K562 (cell line): ENCODE results near the gene SGMS1. TPM values are rescaled to one million over a fixed set of nuclear protein-coding genes. Genes with fewer than 3 reads are reported as not detected.

ENCODE experiments used
- CBX3 ChIP-seq, 2 experiments: IDR thresholded peaks; 1 replicate in 1 of 2; 2 replicates in 1 of 2; pipeline ENCODE4 v1.6.1; 2012; ENCODE audit warnings: inconsistent platforms in 2 of 2, low read length in 2 of 2, borderline replicate concordance in 1 of 2, control low read depth in 1 of 2
- ELF4 ChIP-seq: fragments of 450-650 bp; formaldehyde crosslinking; IDR thresholded peaks from 2 replicates; pipeline ENCODE4 v1.4.0; 2022; ENCODE audit warnings: missing genetic modification characterization
- ETV1 ChIP-seq: fragments of 450-650 bp; conservative IDR thresholded peaks from 2 replicates; pipeline ENCODE4 v1.6.1; 2016; ENCODE audit warnings: missing genetic modification characterization, control low read depth, low read depth, missing compliant biosample characterization
- HDAC6 ChIP-seq: IDR thresholded peaks from 2 replicates; pipeline ENCODE4 v1.6.1; 2012; ENCODE audit warnings: low read depth, mild to moderate bottlenecking, control low read depth, inconsistent platforms, low read length, moderate library complexity
- IRF9 ChIP-seq: fragments of 450-650 bp; IDR thresholded peaks from 2 replicates; pipeline ENCODE4 v1.6.1; 2016; ENCODE audit warnings: missing biosample characterization, missing genetic modification characterization
- MBD2 ChIP-seq: sonication (generic); IDR thresholded peaks from 2 replicates; pipeline ENCODE4 v1.6.1; 2016; ENCODE audit warnings: low read depth, borderline replicate concordance
- NELFE ChIP-seq: IDR thresholded peaks from 2 replicates; pipeline ENCODE4 v1.6.1; 2011; ENCODE audit warnings: mild to moderate bottlenecking; ENCODE audit not compliant: insufficient read depth, insufficient read length
- NFYB ChIP-seq: IDR thresholded peaks from 2 replicates; pipeline ENCODE4 v1.6.1; 2011; ENCODE audit warnings: mild to moderate bottlenecking, moderate library complexity; ENCODE audit not compliant: insufficient read length; ENCODE audit errors: extremely low read depth
- RBM34 ChIP-seq: fragments of 200-400 bp; formaldehyde crosslinking; IDR thresholded peaks from 2 replicates; pipeline ENCODE4 v1.6.1; 2018; ENCODE audit warnings: low read length, borderline replicate concordance; ENCODE audit not compliant: insufficient read depth
- RHOXF2B ChIP-seq: fragments of 250-450 bp; sonication (Bioruptor Pico); conservative IDR thresholded peaks from 2 replicates; pipeline ENCODE4 v1.5.1; 2021
- ZBTB11 ChIP-seq, 3 experiments: fragments of 200-800 bp in 1 of 3; fragments of 250-450 bp in 1 of 3; fragments of 450-650 bp in 1 of 3; sonication (Bioruptor Pico) in 1 of 3; sonication (Bioruptor generic) in 1 of 3; formaldehyde crosslinking in 1 of 3; IDR thresholded peaks; 2 replicates each; pipeline versions ENCODE4 v1.6.1 to v1.8.0; 2016 to 2022; ENCODE audit warnings: mild to moderate bottlenecking in 2 of 3, missing genetic modification characterization in 2 of 3, missing compliant biosample characterization in 1 of 3, moderate library complexity in 1 of 3
- ZNF197 ChIP-seq: fragments of 200-800 bp; sonication (Bioruptor generic); IDR thresholded peaks from 2 replicates; pipeline ENCODE4 v1.6.1; 2016; ENCODE audit warnings: low read depth, missing genetic modification characterization, missing compliant biosample characterization
- ZNF217 ChIP-seq: sonication (generic); formaldehyde crosslinking; IDR thresholded peaks from 2 replicates; pipeline ENCODE4 v1.8.0; 2022; ENCODE audit warnings: mild to moderate bottlenecking, missing genetic modification reagents
- ZNF561 ChIP-seq: fragments of 450-650 bp; formaldehyde crosslinking; conservative IDR thresholded peaks from 2 replicates; pipeline ENCODE4 v1.4.0; 2020; ENCODE audit warnings: mild to moderate bottlenecking, moderate library complexity
- ZNF696 ChIP-seq: fragments of 250-450 bp; sonication (Bioruptor Pico); conservative IDR thresholded peaks from 2 replicates; pipeline ENCODE4 v1.4.0; 2020; ENCODE audit warnings: mild to moderate bottlenecking, moderate library complexity
- ZNF717 ChIP-seq: fragments of 250-450 bp; sonication (Bioruptor Pico); IDR thresholded peaks from 2 replicates; pipeline ENCODE4 v1.5.0; 2021
- ZNF75A ChIP-seq: fragments of 450-650 bp; formaldehyde crosslinking; IDR thresholded peaks from 2 replicates; pipeline ENCODE4 v1.4.0; 2020; ENCODE audit warnings: mild to moderate bottlenecking
- polyA plus RNA-seq, 8 experiments: library from polyadenylated mRNA; depleted of rRNA in 4 of 8; stranded (reverse) in 5 of 8; unstranded in 3 of 8; fragments of >200 nt; fragmentation: Nextera tagmentation in 2 of 8; fragmentation: Illumina TruSeq in 1 of 8; extraction: Ambion mirVana in 2 of 8; extraction: Trizol in 1 of 8; gene quantifications; 2 replicates each; pipeline versions ENCODE4 v1.2.1 to v1.2.3, GENCODE V29; 2011 to 2014; ENCODE audit warnings: inconsistent platforms in 1 of 8, missing spikeins in 1 of 8
- total RNA-seq, 7 experiments: library from RNA; depleted of rRNA in 6 of 7; stranded (reverse); fragments of >200 nt in 6 of 7; fragmentation: Illumina TruSeq in 2 of 7; extraction: Trizol in 2 of 7; gene quantifications; 2 replicates each; pipeline versions ENCODE4 v1.2.1 to v1.2.3, GENCODE V29; 2011 to 2021; ENCODE audit warnings: low replicate concordance in 1 of 7
- TF ChIP-seq, protein P1 (sequence below): fragments of 450-650 bp; IDR thresholded peaks from 2 replicates; pipeline ENCODE4 v1.6.1; 2016; ENCODE audit warnings: mild to moderate bottlenecking
- TF ChIP-seq, protein P2 (sequence below): sonication (generic); formaldehyde crosslinking; IDR thresholded peaks from 2 replicates; pipeline ENCODE4 v1.8.0; 2022; ENCODE audit warnings: mild to moderate bottlenecking, missing genetic modification reagents, borderline replicate concordance

SGMS1 gene
- total and polyA plus RNA-seq, 9 of the 15 experiments (the other 6 are each of a cell fraction or from before 2014, with no cell fraction given) = 22.6 to 232 (median 82.2) TPM

- TF ChIP-seq MBD2 = peak; percentile 54; the same call in 1 of the 2 replicates
- 0 out of 2 replicates have a peak, but pooled peaks have one; percentile 11 for TF ChIP-seq ZNF75A (CRISPR knock-in tag)
- TF ChIP-seq, protein P1, sequence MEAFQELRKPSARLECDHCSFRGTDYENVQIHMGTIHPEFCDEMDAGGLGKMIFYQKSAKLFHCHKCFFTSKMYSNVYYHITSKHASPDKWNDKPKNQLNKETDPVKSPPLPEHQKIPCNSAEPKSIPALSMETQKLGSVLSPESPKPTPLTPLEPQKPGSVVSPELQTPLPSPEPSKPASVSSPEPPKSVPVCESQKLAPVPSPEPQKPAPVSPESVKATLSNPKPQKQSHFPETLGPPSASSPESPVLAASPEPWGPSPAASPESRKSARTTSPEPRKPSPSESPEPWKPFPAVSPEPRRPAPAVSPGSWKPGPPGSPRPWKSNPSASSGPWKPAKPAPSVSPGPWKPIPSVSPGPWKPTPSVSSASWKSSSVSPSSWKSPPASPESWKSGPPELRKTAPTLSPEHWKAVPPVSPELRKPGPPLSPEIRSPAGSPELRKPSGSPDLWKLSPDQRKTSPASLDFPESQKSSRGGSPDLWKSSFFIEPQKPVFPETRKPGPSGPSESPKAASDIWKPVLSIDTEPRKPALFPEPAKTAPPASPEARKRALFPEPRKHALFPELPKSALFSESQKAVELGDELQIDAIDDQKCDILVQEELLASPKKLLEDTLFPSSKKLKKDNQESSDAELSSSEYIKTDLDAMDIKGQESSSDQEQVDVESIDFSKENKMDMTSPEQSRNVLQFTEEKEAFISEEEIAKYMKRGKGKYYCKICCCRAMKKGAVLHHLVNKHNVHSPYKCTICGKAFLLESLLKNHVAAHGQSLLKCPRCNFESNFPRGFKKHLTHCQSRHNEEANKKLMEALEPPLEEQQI = peak; percentile 55; the same call in 1 of the 2 replicates
- 0 out of 2 replicates have a peak, but pooled peaks have one; percentile 8 for TF ChIP-seq IRF9 (tag)
- no peak for TF ChIP-seq HDAC6
- no peak for TF ChIP-seq ZNF217 (CRISPR knock-in tag)
- no peak for TF ChIP-seq NELFE
- 0 out of 2 replicates have a peak, but pooled peaks have one; percentile 51 for TF ChIP-seq ZNF197
- no peak for TF ChIP-seq ZBTB11 (CRISPR knock-in tag; IDR thresholded peaks at IDR 0.05)
- TF ChIP-seq ELF4 (CRISPR knock-in tag) = no peak
- TF ChIP-seq, protein P2, sequence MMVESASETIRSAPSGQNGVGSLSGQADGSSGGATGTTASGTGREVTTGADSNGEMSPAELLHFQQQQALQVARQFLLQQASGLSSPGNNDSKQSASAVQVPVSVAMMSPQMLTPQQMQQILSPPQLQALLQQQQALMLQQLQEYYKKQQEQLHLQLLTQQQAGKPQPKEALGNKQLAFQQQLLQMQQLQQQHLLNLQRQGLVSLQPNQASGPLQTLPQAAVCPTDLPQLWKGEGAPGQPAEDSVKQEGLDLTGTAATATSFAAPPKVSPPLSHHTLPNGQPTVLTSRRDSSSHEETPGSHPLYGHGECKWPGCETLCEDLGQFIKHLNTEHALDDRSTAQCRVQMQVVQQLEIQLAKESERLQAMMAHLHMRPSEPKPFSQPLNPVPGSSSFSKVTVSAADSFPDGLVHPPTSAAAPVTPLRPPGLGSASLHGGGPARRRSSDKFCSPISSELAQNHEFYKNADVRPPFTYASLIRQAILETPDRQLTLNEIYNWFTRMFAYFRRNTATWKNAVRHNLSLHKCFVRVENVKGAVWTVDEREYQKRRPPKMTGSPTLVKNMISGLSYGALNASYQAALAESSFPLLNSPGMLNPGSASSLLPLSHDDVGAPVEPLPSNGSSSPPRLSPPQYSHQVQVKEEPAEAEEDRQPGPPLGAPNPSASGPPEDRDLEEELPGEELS (CRISPR knock-in tag) = no peak
- no peak for TF ChIP-seq RHOXF2B
- TF ChIP-seq ZNF696 (CRISPR knock-in tag) = no peak
- TF ChIP-seq RBM34 = no peak
- no peak for TF ChIP-seq ETV1
- no peak for TF ChIP-seq NFYB
- no peak for TF ChIP-seq ZNF561 (CRISPR knock-in tag)
- no peak for TF ChIP-seq ZNF717
- no peak for TF ChIP-seq CBX3 (IDR thresholded peaks at IDR 0.05; ENCODE audit: borderline replicate concordance in 1 of 2, low read length in 2 of 2)
These were observed 68.7 kb downstream of the SGMS1 start (continued) for GRCh38 chr10:50554995-50555568.
